8988T (cell line): ENCODE data around the gene SETD3.
"Not testable (repeated sequence)": the region's sequence is repeated elsewhere in the genome, so short reads cannot be mapped to it uniquely, and the experiment has no call there.

Experiments
- DNase-seq: peaks from one replicate; pipeline ENCODE4 v3.0.0; 2011

The SETD3 gene

DNA sequence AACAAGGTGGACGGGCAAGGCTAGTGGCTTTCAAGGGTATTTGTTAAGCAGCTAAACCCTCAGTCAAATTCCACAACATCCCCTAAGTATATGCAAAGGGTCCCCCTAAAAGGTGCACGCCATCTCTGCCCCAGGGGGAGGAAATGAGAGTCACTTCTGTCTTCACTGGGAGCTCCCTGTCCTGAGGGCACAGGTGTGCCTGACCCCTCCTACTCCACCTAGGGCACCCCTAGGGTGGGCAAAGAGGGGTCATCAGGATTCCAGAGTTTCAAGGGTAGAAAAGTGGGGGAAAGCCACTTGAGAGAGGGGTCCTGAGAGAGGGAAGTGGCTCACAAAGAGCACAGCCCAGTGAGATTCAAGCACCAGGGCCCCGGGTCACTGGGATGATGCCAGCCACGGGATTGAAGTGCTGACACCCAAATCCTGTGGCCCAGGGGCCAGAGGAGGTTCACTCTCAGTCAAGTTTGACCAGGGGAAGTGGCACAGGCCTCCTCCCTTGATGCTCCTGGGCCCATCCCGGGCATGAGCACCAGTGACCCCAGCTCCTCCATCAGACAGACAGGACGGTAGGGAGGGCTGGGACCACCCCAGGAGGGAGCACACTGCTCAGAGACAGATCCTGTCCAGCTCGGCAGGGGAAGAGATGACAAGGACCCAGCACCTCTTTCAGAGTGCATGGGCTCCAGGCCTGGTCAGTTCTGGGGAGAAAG, 126.3 kb downstream of the SETD3 start:
- no peak for DNase-seq

DNA sequence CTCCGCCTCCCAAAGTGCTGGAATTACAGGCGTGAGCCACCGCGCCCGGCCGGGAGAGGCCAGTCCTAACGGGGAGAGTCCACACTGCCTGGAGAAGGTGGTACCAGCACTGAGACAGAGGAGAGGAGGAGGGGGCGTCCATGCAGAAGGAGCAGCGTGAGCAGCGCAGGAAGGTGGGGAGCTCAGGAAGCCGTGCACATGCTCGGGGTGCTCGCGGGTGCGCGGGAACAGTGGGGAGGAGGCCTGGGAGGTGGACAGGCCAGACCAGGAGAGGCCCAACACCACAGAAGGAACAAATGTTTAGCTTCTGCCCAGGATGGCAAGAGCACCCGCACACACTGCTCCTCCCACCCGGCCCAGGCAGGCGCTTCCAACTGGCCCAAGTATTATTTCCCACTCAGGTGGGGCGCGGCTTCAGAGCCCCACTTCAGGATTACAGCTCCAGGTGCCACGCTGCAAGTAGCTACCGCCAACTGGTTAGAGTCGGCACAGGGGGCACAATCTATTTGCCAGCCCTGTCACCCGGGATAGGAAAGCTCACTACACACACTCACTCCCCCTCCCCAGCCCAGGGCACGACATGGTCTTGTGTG, 127.9 kb downstream of the SETD3 start:
- DNase-seq, result no peak

DNA sequence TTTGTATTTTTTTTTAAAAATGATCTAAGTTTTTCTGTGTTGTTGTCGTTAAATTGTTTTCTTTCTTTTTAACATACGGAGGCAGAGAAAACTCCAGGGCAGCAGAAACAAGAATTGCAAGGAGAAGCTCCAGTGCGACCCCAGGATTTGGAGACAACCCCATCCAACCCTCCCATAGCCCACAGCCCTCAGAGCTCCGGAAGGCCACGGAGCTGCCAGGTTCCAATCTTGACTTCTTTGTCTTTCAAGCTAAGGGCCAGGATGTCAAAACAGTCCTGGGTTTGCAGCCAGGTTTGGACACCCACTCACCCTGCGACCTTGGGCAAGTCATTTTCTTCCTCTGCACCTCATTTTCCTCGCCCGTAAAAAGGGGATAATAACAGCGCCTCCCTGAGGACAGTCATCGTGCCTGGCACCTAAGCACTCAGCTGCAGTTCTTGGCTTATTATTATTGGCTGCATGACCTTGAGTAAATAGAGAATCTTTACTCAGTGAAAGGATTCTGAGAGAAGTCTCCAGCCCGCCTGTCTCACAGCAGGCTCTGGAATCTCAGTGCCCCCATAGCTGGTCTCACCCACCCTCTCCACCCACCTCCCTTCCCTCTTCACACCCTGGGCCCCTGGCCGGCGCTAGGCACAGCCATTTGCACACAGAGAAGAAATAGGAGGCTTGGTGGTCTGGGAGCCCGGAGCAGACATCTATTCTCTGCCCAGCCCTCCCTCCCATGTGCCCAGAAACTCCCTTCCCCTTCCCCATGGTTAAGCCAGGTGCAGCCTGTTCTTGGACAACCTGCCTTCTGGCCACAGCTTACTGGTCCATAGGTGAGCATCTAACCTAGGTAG, 129.3 kb downstream of the SETD3 start:
- DNase-seq, result no peak

DNA sequence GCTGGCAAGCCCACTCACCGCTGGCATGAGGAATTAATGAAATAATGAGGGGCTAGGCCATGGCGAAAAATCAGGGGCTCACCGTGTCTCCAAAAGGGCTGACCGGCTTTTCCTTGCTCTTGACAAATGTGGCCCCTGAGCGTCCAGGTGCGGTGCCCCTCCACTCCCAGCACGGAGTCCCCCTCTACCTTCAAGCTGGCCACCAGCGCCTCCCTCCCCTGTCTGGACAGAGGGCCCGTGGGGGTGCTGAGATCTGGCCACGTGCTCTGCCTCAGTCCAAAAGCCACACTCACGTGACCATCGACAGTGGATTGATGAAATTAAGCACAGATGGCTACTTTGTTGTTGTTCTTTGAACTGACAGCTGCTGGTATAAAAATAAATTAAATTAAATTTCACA, 129.9 kb downstream of the SETD3 start:
- no peak for DNase-seq

DNA sequence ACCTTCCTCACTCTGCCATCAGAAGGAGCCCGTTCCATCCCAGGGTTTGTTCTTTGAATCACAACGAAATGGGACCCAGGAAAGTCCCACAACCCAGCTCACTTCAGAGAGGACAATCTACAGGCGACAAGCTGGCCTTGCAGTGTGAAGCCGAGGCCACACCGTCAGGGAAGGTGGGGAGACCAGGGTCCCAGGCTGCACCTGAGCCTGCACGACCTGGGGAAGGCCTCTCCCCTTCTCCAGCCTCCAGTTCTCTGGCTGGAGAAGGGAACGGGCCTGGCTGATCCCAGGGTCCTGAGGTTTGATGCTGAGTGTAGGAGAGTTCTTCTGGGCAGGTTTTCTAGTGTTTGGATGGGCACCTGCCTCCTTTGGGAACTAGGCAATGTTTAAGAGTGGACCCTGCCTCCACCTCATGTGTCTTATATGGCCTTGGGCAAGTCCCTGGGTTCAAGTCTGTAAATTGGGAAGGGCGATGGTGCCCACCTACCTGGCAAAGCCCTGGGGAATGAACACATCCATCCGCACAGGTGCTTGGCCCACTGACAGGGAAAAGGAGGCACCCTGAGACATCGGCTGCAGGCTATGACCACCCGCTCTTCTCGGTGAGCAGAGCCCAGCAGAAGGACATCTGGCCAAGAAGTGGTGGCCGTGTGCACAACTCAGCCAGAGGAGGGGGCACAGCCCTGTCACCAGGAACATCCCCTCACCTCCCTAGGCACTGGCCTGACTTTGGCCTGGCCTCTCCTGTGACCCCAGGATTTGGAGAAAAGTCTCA, 130.8 kb downstream of the SETD3 start:
- no peak for DNase-seq

DNA sequence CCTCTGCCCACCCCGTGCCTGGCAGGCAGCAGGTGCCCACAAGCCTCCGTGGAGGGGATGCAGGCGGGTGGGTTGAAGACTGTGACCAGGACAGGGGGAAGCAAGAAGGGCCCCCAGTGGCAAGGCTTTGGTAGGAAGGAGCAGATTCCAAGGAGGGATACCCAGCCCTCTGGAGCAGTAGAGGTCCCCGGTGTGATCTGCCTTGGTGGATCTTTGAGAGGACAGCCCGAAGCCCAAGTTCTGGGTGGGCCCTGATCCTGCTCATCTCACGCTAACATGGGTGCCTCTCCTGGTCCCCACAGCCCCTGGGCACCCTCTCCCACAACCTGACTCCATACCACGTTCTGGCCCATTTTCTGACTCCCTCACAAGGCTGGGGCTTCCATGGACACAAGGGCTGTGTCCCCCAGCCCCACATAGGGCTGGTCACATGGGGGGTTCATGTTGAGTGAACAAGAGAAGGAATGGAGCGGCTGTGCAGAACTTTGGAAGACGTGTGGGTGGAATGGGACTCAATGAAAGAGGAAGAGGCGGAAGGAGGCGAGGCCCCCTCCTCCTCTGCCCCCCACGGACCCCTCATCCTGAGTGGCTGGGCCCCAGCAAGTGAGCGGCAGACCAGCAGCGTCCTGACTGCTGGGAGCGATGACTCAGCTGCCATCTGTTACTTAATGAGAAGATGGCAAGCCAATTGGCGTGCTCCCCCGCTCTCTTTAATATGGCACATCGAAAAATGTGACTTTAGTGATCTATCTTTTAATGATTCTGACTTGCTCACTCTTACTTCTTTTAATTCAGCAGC, 131.6 kb downstream of the SETD3 start:
- no peak for DNase-seq

GRCh38 chr14:99348231-99348630, 132.4 kb downstream of the SETD3 start:
- not testable (repeated sequence) for DNase-seq
